Tibial nerve (tissue), 4 donors: ENCODE results near the gene PTGIS.
"Not testable (repeated sequence)": the region's sequence is repeated elsewhere in the genome, so short reads cannot be mapped to it uniquely, and the experiment has no call there.

Source experiments
- EP300 ChIP-seq, 2 donors: sonication (generic); formaldehyde crosslinking; IDR thresholded peaks; one replicate each; pipeline ENCODE4 v1.6.1; 2017; ENCODE audit warnings: antibody characterized with exemption in 2 of 2, mild to moderate bottlenecking in 1 of 2
- POLR2A ChIP-seq, 2 donors: fragments of 450-650 bp; IDR thresholded peaks; one replicate each; pipeline ENCODE4 v1.6.1; 2017; ENCODE audit warnings: antibody characterized with exemption in 2 of 2, mild to moderate bottlenecking in 2 of 2, moderate library complexity in 2 of 2
- TF ChIP-seq, protein P1 (sequence below), 5 experiments: fragments of 200-600 bp in 3 of 5; fragments of 450-650 bp in 2 of 5; sonication (generic) in 3 of 5; IDR thresholded peaks; one replicate each; pipeline ENCODE4 v1.5.1; 2016 to 2019; ENCODE audit warnings: antibody characterized with exemption in 5 of 5, mild to moderate bottlenecking in 3 of 5, moderate library complexity in 2 of 5

DNA sequence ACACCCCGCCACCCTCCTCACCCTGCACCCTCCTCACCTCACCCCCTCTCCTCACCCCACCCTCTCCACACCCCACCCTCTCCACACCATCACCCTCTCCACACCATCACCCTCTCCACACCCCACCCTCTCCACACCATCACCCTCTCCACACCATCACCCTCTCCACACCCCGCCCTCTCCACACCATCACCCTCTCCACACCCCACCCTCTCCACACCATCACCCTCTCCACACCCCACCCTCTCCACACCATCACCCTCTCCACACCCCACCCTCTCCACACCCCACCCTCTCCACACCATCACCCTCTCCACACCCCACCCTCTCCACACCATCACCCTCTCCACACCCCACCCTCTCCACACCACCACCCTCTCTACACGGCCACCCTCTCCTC lies 49.5 kb upstream of the PTGIS start:
- TF ChIP-seq EP300, POLR2A (IDR thresholded peaks at IDR 0.05): not testable (repeated sequence)
- TF ChIP-seq, protein P1, sequence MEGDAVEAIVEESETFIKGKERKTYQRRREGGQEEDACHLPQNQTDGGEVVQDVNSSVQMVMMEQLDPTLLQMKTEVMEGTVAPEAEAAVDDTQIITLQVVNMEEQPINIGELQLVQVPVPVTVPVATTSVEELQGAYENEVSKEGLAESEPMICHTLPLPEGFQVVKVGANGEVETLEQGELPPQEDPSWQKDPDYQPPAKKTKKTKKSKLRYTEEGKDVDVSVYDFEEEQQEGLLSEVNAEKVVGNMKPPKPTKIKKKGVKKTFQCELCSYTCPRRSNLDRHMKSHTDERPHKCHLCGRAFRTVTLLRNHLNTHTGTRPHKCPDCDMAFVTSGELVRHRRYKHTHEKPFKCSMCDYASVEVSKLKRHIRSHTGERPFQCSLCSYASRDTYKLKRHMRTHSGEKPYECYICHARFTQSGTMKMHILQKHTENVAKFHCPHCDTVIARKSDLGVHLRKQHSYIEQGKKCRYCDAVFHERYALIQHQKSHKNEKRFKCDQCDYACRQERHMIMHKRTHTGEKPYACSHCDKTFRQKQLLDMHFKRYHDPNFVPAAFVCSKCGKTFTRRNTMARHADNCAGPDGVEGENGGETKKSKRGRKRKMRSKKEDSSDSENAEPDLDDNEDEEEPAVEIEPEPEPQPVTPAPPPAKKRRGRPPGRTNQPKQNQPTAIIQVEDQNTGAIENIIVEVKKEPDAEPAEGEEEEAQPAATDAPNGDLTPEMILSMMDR (IDR thresholded peaks at IDR 0.05): not testable (repeated sequence)
